ENCODE results near the gene MMD. TPM values are rescaled to one million over a fixed set of nuclear protein-coding genes. Genes with fewer than 3 reads are reported as not detected.
A peak's percentile ranks its signal among the peaks of the same experiment; 100 is the strongest.

MMD gene
- total and polyA plus RNA-seq, 2 of the 13 experiments (the other 11 are each of a cell fraction or from before 2014, with no cell fraction given): 121 to 225 TPM

GRCh38 chr17:55444471-55445441 is 23.1 kb upstream of the MMD start (continued):
- TF ChIP-seq KLF11 (CRISPR knock-in tag; IDR thresholded peaks at IDR 0.05) (peak; percentile 25; the same call in 1 of the 2 replicates), MNT (IDR thresholded peaks at IDR 0.05) (no peak), MEIS2 (CRISPR knock-in tag; IDR thresholded peaks at IDR 0.05) (no peak), ZNF225 (CRISPR knock-in tag; IDR thresholded peaks at IDR 0.05) (no peak), SPEN (CRISPR knock-in tag; IDR thresholded peaks at IDR 0.05; ENCODE audit: low read depth) (no peak; the same call in 1 of the 2 replicates), HMGA1 (CRISPR knock-in tag; conservative IDR thresholded peaks at IDR 0.05) (no peak), ZNF383 (CRISPR knock-in tag; IDR thresholded peaks at IDR 0.05; ENCODE audit: borderline replicate concordance) (peak; percentile 20; the same call in 1 of the 2 replicates), ARNT (IDR thresholded peaks at IDR 0.05) (no peak), HIC2 (CRISPR knock-in tag; IDR thresholded peaks at IDR 0.05; ENCODE audit: low read depth) (0 out of 2 replicates have a peak, but pooled peaks have one; percentile 29), ZIK1 (CRISPR knock-in tag; IDR thresholded peaks at IDR 0.05; ENCODE audit: borderline replicate concordance, low read depth) (0 out of 2 replicates have a peak, but pooled peaks have one; percentile 21), FOXO1 (CRISPR knock-in tag; IDR thresholded peaks at IDR 0.05) (peak; percentile 5; the same call in 1 of the 2 replicates), CREB1 (IDR thresholded peaks at IDR 0.05) (no peak), CREB1 (CRISPR knock-in tag; IDR thresholded peaks at IDR 0.05) (peak; percentile 74), MZF1 (CRISPR knock-in tag; IDR thresholded peaks at IDR 0.05; ENCODE audit: borderline replicate concordance) (no peak), PLRG1 (conservative IDR thresholded peaks at IDR 0.05) (no peak), ZNF629 (CRISPR knock-in tag; conservative IDR thresholded peaks at IDR 0.05) (no peak), KAT2B (IDR thresholded peaks at IDR 0.05; ENCODE audit: borderline replicate concordance, low read depth, low read length) (no peak), POLR2AphosphoS5 (IDR thresholded peaks at IDR 0.05; ENCODE audit: low read depth, low read length) (peak; percentile 43), MTERF4 (CRISPR knock-in tag; IDR thresholded peaks at IDR 0.05) (no peak), PRPF4 (IDR thresholded peaks at IDR 0.05; ENCODE audit: low read depth, low read length, poor library complexity, severe bottlenecking) (peak; percentile 73), ZSCAN9 (CRISPR knock-in tag; IDR thresholded peaks at IDR 0.05; ENCODE audit: borderline replicate concordance) (peak; percentile 61; the same call in 1 of the 2 replicates), JUN (CRISPR knock-in tag; IDR thresholded peaks at IDR 0.05) (peak; percentile 79; the same call in 1 of the 2 replicates), ZNF414 (CRISPR knock-in tag; IDR thresholded peaks at IDR 0.05) (no peak), ZNF83 (CRISPR knock-in tag; IDR thresholded peaks at IDR 0.05; ENCODE audit: borderline replicate concordance) (0 out of 2 replicates have a peak, but pooled peaks have one; percentile 21), ZC3H4 (CRISPR knock-in tag; IDR thresholded peaks at IDR 0.05; ENCODE audit: borderline replicate concordance) (0 out of 2 replicates have a peak, but pooled peaks have one; percentile 19), FOXA3 (CRISPR knock-in tag; IDR thresholded peaks at IDR 0.05) (peak; percentile 66; the same call in 1 of the 2 replicates)
